Right atrium auricular region (tissue), 2 donors: Measurements from ENCODE around the gene NOTUM. TPM values are rescaled to one million over a fixed set of nuclear protein-coding genes. Genes with fewer than 3 reads are reported as not detected.

ENCODE experiments used
- DNase-seq: peaks from one replicate; pipeline ENCODE4 v3.0.0-alpha.2; 2019; ENCODE audit warnings: low spot score
- H3K27ac ChIP-seq, 2 donors: fragments of 200-600 bp; sonication (generic); 1 replicate in 1 of 2; 2 replicates in 1 of 2; pipeline ENCODE4 v1.5.1; 2016 to 2019
- H3K27me3 ChIP-seq, 2 donors: fragments of 200-600 bp; sonication (generic); one replicate each; pipeline versions ENCODE4 v1.5.1 to v1.6.0; 2017 to 2019
- H3K36me3 ChIP-seq: fragments of 200-600 bp; sonication (generic); one replicate; pipeline ENCODE4 v1.5.1; 2016
- H3K4me1 ChIP-seq, 2 donors: fragments of 200-600 bp; sonication (generic); one replicate each; pipeline versions ENCODE4 v1.5.1 to v1.6.0; 2017 to 2019
- H3K4me3 ChIP-seq, 2 donors: fragments of 200-600 bp; sonication (generic); 1 replicate in 1 of 2; 2 replicates in 1 of 2; pipeline ENCODE4 v1.5.1; 2017 to 2019; ENCODE audit warnings: mild to moderate bottlenecking in 1 of 2, moderate library complexity in 1 of 2
- H3K9me3 ChIP-seq, 2 donors: fragments of 200-600 bp; sonication (generic); one replicate each; pipeline ENCODE4 v1.5.1; 2019
- total RNA-seq, 2 donors: library from RNA; depleted of rRNA; stranded (reverse); fragments of >200 nt; gene quantifications; one replicate each; pipeline ENCODE4 v1.1.0, GENCODE V29; 2016
- TF ChIP-seq, protein P1 (sequence below), 2 donors: fragments of 200-600 bp; sonication (generic); IDR thresholded peaks; one replicate each; pipeline ENCODE4 v1.5.1; 2019; ENCODE audit warnings: antibody characterized with exemption in 2 of 2

Gene NOTUM
- total RNA-seq, 2 donors from 2014 or later: 0.35 TPM; not detected in 1

DNA sequence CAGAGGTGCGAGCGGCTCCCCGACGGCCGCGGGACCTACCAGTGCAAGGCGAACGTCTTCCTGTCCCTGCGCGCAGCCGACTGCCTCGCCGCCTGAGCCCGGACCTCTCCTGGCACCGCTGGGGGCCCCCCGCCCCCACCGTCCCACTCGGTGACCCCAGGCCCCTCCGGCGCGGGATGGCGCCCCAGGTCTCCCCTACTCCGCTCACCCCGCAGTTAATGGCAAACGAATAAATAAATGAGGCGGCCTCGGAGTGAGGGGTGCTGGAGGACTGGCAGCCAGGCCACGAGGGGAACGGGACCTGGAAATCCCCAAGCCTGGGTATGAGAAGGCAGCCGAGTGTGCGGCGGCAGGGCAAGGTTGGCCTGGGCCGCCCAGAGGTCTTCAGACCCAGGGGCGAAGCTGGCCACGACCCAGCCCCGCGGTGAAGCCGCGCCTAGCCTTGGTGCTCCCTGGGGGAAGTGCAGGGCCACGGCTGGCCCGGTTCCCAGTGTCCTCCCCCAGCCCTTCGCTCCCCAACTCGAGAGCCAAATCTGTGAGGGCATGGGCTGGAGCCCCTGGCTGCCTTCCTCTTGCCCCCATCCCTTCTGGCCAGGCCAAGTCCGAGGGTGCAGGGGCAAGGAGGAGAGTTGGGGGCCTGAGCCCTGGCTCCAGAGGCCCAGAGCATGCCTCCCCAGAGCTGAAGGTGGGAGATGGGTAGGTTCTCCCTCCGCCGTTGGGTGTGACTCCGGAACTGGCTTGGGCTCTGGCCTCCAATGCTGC, 58.2 kb downstream of the NOTUM start:
- no peak overlapping the region for H3K27ac ChIP-seq
- TF ChIP-seq, protein P1, sequence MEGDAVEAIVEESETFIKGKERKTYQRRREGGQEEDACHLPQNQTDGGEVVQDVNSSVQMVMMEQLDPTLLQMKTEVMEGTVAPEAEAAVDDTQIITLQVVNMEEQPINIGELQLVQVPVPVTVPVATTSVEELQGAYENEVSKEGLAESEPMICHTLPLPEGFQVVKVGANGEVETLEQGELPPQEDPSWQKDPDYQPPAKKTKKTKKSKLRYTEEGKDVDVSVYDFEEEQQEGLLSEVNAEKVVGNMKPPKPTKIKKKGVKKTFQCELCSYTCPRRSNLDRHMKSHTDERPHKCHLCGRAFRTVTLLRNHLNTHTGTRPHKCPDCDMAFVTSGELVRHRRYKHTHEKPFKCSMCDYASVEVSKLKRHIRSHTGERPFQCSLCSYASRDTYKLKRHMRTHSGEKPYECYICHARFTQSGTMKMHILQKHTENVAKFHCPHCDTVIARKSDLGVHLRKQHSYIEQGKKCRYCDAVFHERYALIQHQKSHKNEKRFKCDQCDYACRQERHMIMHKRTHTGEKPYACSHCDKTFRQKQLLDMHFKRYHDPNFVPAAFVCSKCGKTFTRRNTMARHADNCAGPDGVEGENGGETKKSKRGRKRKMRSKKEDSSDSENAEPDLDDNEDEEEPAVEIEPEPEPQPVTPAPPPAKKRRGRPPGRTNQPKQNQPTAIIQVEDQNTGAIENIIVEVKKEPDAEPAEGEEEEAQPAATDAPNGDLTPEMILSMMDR (IDR thresholded peaks at IDR 0.05): no peak
- H3K4me1 ChIP-seq: peaks cover 0 to 12% of the 10 kb centered on the region in 2 donors

More for the DNA sequence above, 58.2 kb downstream of the NOTUM start:
- no peaks in the 10 kb centered on the region for H3K9me3 ChIP-seq
- no peak for DNase-seq
- peak overlapping the region in 1 of 2 donors; percentile 46 for H3K4me3 ChIP-seq
- peaks cover 25% of the 10 kb centered on the region for H3K36me3 ChIP-seq
- H3K27me3 ChIP-seq: no peaks in the 10 kb centered on the region

Other genes with a start within 250 kb of the NOTUM start
- gene SLC25A10, start 248.9 kb downstream of the NOTUM start, total RNA-seq: 10 to 100 TPM in 1 of 2 donors, 1 to 10 TPM in 1; 6.6 to 18.2 TPM
- not detected for gene GCGR, start 157.0 kb downstream of the NOTUM start, total RNA-seq
- 100 to 1,000 TPM in 1 of 2 donors, 10 to 100 TPM in 1; 91.3 to 108 TPM for gene MCRIP1, start 127.9 kb downstream of the NOTUM start, total RNA-seq
- not detected for gene PPP1R27, start 126.1 kb downstream of the NOTUM start, total RNA-seq
- 100 to 1,000 TPM; 321 to 426 TPM for gene P4HB, start 100.7 kb downstream of the NOTUM start, total RNA-seq
- gene ARHGDIA, start 89.8 kb downstream of the NOTUM start, total RNA-seq: 100 to 1,000 TPM in 1 of 2 donors, 10 to 100 TPM in 1; 59.4 to 145 TPM
- gene ALYREF, start 69.6 kb downstream of the NOTUM start, total RNA-seq: 10 to 100 TPM; 24.3 to 35.9 TPM
- gene ANAPC11, start 69.5 kb downstream of the NOTUM start, total RNA-seq: 100 to 1,000 TPM; 126 to 229 TPM
- gene NPB, start 58.9 kb downstream of the NOTUM start, total RNA-seq: 1 to 10 TPM in 1 of 2 donors, not detected in 1; 1.7 TPM
- gene PCYT2, start 49.8 kb downstream of the NOTUM start, total RNA-seq: 10 to 100 TPM; 23.3 to 26.1 TPM
- 1 to 10 TPM; 2.8 to 4.9 TPM for gene SIRT7, start 43.0 kb downstream of the NOTUM start, total RNA-seq
- gene MAFG, start 33.5 kb downstream of the NOTUM start, total RNA-seq: 10 to 100 TPM; 21.8 to 26.5 TPM
- gene PYCR1, start 23.9 kb downstream of the NOTUM start, total RNA-seq: 10 to 100 TPM in 1 of 2 donors, 1 to 10 TPM in 1; 8.3 to 10.2 TPM
- gene MYADML2, start 14.0 kb downstream of the NOTUM start, total RNA-seq: 1 to 10 TPM in 1 of 2 donors, under 1 TPM in 1; 0.55 to 1.4 TPM
- gene ASPSCR1, start 16.4 kb upstream of the NOTUM start, total RNA-seq: 10 to 100 TPM; 14.1 to 18.8 TPM
- gene CENPX, start 61.7 kb upstream of the NOTUM start, total RNA-seq: 10 to 100 TPM; 36.5 to 47.6 TPM
- gene LRRC45, start 62.1 kb upstream of the NOTUM start, total RNA-seq: 1 to 10 TPM; 4.7 to 4.9 TPM
- 1 to 10 TPM in 1 of 2 donors, under 1 TPM in 1; 0.93 to 2.6 TPM for gene RAC3, start 70.5 kb upstream of the NOTUM start, total RNA-seq
- gene DCXR, start 76.5 kb upstream of the NOTUM start, total RNA-seq: 100 to 1,000 TPM; 169 to 213 TPM
- 10 to 100 TPM; 21.4 to 25.3 TPM for gene RFNG, start 90.6 kb upstream of the NOTUM start, total RNA-seq
- gene GPS1, start 90.7 kb upstream of the NOTUM start, total RNA-seq: 10 to 100 TPM; 79.5 to 90.8 TPM
- gene DUS1L, start 104.6 kb upstream of the NOTUM start, total RNA-seq: 10 to 100 TPM; 33.3 to 45.7 TPM
- 10 to 100 TPM; 13.8 to 46.4 TPM for gene FASN, start 137.0 kb upstream of the NOTUM start, total RNA-seq